Eye (tissue), 1 donor: ENCODE measurements around the gene PEX11A.

ENCODE experiments used
- DNase-seq: peaks from one replicate; pipeline ENCODE4 v3.0.0-alpha.2; 2015

PEX11A gene

GRCh38 chr15:89674526-89674925, 16.0 kb downstream of the PEX11A start:
- no peak for DNase-seq

GRCh38 chr15:89673165-89673512, 17.4 kb downstream of the PEX11A start:
- peak; percentile 64 for DNase-seq

GRCh38 chr15:89672221-89673164, 18.1 kb downstream of the PEX11A start:
- no peak for DNase-seq

GRCh38 chr15:89671687-89672086, 18.9 kb downstream of the PEX11A start:
- DNase-seq = no peak

DNA sequence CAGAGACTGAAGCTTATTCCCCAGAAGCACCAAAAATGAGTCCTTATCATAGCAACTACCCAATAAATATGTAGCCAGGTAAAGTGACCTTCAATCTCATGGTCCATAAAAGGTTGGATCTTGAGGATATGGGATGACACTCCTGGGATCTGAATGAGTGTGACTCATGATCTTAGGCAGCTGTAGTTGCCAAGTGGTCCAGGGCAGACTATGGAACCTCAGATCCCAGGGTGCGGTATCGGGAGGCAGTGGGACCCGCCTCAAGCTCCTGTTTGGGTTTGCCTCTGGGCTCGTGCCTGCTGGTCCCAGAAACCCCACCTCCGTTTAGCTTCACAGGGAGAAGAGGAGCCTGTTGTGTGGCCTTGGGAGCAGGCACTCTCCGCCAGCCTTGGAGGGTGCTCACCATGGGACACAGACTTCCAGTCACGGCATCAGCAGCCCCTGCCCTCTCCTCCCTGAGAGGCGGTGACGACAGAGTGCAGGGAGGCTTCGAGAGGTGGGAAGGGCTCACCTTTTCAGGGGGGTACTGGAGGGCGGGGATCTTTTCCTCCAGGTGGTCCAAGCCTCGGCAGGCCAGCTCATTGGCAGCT, 19.5 kb downstream of the PEX11A start:
- no peak for DNase-seq

- no peak for DNase-seq
Observed at GRCh38 chr15:89669941-89670340, 20.6 kb downstream of the PEX11A start.

- DNase-seq = no peak
Observed at GRCh38 chr15:89669309-89669865, 21.2 kb downstream of the PEX11A start.

DNA sequence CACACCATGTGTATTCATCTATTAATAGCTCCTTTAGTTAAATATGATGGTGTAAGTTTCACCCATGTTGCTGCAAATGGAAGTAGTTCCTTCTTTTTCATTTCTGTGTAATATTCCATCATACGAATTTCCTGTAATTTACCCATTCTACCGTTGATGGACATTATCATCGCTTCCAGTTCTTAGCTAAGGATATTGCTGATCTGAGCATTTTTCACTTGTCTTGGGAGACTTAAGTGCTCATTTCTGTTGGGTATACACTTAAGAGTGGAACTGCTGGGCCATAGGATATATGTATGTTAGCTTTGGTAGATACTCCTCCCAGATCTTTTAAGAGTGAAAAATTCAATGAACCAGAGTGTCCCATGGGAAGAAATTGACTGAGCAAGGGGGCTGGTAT, 22.4 kb downstream of the PEX11A start:
- no peak for DNase-seq

DNA sequence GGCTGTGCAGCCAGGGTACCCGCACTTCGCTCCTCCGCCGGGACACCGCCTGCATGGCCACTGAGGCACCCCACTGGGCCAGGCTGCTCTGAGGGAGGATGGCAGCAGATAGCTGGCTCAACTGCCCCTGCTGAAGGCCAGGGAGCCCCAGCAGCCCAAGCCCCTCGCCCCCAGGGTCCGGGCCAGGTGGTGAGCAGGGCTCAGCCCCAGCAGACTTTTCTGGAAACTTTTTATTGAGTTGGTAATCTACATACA, 22.9 kb downstream of the PEX11A start:
- no peak for DNase-seq

DNA sequence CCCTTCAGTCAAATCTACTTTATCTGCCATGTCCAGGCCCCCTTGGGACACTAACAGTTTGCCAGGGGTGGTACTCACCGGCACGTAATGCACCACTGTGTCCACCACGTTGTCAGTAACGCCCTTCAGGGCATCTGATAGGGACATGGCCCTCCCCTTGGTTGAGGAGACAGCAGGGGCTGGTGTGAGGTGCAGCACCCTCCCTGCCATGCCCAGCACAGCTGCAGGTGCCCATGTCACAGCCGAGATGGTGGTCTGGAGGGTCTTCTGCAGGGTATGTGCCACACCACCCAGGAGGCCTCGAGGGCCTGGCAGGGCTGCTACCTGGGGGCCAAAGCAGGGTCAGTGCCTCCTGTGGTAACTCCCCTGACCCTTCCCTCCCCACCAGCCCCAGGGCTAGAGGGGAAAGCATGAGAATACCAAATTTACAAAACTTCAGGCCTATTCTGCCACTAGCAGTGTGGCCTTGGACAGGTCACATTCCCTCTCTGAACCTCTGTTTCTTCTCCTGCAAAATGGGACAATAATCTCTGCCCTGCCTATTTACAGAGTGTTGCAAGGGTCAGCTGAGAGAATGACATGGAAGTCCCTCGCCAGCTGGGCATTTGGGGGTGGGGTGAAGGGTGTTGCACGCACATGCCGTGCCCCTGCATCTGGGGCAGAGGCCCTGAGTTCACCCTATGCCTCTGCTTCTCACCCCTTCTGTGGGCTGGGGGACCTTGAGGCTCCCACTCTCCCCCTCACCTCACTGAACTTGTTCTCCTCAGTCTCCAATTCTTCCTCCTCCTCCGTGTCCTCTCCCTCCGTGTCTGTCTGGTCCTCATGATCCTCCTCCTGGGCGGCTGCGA, 23.5 kb downstream of the PEX11A start:
- DNase-seq = no peak

GRCh38 chr15:89666184-89666857, 24.2 kb downstream of the PEX11A start:
- no peak for DNase-seq

GRCh38 chr15:89665449-89666181, 24.9 kb downstream of the PEX11A start:
- peak; percentile 78 for DNase-seq

DNA sequence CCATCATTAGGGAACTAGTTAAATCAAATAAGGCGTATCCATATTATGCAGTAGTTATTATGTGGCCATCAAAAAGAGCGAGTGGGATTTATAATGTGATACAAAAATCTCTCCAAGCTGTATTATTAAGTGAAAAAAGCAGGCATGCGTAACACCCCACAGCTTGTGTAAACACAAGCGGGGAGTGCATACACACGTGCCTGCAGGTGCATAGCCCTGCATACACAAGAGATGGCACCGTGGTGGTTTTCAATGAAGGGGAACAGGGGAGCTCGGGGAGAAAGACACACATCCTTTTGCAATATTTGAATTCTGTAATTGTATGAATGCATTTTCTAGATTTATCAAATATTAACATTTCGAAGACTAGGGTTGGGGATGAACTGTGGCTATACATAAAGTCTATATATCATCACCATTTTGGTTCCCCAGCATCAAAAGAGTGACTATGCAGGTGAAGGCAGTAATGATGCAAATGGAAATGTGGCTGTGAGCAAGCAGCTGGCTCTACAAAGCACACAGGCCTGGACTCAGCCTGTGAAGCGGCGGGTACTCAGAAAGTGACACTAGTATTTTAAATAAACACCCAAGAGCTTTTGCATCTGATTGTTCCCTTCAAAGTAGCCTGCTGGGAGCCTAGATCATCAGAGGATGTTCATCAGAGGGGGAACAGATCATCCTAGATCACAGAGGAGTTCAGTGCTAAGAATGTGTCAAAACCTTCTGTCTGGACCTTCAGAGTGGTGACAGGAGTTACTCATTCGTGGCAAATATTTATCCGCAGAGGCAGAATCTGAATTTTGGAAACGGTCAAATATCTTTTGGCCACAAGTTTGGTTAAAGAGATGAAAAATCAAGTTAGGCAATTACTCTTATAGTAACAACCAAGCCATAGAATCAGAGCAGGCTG, 25.9 kb downstream of the PEX11A start:
- no peak for DNase-seq

DNA sequence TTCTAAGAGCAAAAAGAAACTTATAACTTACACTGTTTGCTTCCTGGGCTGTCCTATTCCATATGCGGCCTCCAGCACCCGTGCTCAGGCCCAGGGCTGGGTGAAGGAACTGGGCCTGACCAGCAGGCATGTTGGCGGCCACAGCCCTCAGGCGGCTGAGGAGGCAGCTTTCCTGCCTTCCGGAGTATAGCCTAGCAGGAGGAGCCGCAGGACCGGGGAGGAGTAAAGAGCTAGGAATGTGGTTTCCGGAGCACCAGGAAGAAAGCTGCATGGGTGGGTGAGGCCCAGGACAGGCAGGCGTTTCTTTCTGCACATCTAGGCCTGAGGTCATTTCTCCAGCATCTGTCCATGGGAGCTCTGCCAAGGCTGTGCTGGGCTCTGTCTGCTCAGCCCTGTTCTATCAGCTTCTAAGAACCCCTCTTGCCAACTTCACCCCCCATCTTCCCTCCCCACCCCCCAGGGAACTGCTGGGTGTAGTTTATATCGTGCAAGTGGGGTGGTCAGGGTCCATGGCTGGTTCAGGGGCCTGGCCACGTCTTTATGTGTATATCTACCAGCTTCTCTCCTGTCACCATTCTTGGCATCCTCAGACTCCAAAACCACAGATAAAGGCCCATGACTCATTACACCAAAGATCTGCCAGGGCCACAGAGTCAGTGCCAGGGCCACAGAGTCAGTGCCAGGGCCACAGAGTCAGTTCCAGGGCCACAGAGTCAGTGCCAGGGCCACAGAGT, 27.5 kb downstream of the PEX11A start:
- peak; percentile 15 for DNase-seq

DNA sequence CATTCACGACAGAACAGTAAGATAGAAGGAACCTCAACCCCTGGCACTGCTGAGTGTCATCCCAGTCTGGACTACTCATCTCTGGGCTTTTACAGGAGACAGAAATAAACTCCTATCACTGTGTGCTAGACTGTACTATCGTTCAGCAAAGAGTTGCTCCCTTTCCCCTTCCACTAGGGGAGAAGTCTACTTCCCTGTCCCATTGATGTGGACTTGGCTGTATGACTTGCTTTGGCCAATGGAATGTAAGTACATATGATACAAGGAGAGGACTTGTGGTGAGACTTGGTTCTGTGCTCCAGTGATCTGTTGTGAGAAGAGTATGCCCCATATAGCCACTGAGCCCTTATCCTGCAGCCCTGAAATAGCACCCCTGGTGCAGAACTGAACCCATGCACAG, 30.0 kb downstream of the PEX11A start:
- DNase-seq = no peak

GRCh38 chr15:89659295-89659694, 31.3 kb downstream of the PEX11A start:
- DNase-seq = no peak

DNA sequence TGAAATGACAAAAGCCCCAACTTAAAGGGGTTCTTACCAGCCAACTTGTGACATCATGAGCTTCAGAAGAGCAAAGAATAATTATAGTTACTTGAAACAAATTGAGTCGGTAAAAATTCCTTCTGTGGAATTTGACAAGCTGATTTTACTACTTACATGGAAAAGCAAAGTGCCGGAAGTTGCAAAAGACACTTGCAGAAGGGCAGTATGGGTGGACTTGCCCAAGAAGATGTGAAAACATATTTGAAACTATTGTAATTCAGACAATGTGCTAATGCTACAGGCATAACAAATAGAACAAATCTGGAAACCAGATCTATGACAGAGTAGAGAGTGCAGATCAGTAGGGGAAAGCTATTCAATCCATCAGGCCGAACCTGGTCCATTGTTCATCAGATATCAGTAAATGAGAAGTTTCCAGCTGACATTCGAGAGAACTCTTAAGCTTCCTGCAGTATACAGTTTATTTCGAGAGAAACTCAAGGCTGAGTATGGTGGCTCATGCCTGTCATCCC, 32.8 kb downstream of the PEX11A start:
- DNase-seq = no peak

GRCh38 chr15:89656116-89656815, 34.3 kb downstream of the PEX11A start:
- DNase-seq = no peak
